Measurements from ENCODE around the gene CCDC8.
"Not testable (repeated sequence)": the region's sequence is repeated elsewhere in the genome, so short reads cannot be mapped to it uniquely, and the experiment has no call there.

Gene CCDC8

DNA sequence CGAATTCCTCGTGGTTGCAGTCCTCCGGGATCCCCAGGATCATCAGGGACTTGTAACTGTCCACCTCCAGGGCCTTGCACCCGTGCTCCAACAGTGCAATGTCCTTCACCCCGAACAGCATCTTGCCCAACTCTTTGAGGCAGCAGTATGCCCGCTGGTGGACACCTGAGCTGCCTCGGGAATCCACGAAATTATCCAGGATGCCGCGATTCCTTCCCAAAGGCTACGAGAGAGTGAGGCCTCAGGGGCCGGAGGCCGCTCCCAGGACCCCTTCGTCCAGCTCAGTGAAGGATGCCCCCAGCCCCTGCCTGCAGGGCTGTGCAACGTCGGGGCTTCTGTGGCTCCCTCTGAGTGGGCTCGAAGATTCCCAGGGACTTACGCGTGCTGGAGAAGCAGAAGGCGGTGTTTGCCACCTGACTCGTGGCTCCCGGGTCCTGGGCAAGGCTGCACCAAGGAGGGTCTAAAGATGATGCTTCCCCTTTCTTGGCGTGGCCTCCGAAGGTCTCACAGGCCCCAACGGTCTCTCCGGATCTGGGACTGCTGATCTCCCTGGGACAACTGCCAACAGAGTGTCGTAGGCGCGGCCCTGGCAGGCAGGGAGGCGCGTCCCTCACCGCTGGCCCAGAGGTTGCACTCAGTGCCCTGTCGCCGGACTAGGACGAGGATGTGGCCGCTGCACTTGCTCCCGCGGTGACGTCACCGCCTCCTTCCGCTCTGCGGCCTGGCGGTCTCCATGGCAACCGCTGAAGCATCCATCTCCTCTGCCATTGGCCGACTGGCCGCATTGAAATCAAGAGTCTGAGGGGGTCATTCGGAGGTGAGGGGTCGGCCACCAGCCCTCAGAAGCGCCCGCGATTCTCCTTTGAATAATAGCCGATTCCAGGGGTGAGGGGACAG lies 15.1 kb upstream of the CCDC8 start, which contains the start of gene PNMA8C:
Gene PNMA8C, minus strand, starts transcription at position 698 of the 897 bp plus-strand sequence. Its CDS starts 577 bp downstream, at position 121.
- DNase-seq = peak; percentile 12

DNA sequence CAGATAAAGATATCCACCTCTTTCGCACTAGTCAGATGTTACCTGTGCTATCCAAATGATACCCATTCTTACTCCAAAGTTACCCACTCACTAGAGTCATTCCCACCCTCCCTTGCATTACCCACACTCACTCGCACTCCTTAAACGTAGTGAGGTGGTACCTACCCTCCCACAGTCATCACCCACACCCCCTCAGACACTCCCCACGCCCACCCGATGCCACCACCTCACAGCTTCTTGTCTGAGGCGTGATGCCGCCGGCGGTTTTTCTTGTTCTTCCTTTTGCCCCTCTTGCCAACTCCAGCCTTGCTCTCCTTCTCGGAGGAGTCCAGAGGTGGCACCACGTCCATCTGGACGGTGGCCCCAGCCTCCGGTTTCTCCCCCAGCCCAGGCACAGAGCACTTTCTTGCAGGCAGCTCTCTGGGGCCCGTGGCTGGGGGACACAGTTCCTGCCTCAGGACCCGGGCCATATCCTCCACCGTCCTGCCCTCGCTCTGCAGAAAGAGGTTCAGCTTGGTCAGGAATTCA lies 14.2 kb upstream of the CCDC8 start:
- no peak for DNase-seq

DNA sequence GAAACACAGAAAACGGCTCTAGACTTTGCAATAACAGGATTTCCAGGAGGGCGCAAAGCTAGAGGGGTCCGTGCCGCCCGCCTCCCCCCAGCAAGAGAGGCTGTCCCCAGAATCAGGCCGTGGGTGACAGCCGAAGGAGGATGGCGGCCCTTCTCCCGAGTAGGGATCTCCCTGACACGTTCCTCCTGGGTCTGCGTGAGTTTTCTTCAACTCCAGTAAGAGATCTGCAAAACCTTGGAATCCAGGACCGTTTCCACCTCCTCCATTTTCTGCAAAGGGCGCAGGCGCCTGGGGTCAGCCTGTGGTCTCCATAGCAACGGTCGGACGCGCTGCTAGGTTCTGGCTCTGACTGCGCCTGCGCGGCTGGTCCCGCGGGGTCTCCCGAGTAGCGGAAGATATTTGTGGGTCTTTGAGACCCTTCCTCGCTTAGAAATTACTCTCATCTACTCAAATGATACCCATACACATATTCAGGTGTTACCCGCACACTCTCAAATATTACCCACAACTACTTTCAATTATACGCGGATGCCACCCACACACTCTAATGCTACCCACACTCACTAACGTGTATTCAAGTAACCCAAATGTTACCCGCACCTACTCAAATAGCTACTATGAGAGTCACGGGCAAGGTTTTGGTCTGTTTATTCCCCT lies 13.3 kb upstream of the CCDC8 start:
- DNase-seq = peak; percentile 39

DNA sequence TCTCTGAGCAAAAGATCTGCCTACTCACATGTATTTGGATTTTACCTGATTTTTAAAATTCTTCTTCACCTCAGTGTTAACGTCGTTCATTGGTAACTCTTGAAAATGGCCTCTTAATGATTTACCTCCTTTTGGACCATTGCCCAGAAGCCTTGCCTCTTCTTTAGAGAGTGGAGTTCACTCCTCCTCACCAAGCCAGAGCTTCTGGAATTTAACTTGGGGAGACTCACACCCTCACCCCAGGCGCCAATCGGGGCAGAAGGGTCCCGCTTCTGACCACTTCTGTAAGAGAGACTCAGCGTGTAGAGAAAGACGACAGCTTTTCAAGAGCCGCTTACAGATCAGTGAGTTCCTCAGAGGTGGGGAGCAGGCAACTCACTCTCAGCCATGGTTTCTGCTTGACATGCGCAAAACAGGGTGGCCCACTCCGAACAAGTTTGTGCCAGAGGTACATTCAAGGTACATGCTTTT lies 12.7 kb upstream of the CCDC8 start:
- no peak for DNase-seq

DNA sequence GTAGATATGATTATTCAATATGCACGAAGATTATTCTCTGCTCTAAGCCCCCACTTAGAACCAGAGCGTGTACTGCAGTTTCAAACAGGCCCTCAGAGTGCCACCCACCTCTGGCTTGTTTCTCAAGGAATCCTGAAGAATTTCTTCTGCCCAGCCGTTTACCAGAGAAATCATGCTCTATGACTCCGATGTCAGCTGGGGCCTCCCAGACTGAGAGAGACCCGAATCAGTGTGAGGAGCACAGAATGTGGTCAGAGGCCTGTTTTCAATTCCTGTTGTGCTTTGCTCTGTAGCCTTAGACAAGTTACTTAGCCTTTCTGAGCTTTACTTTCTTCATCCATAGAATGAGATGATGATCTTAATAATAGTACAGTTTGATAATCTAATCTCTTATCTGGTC lies 9.8 kb upstream of the CCDC8 start:
- DNase-seq = no peak

DNA sequence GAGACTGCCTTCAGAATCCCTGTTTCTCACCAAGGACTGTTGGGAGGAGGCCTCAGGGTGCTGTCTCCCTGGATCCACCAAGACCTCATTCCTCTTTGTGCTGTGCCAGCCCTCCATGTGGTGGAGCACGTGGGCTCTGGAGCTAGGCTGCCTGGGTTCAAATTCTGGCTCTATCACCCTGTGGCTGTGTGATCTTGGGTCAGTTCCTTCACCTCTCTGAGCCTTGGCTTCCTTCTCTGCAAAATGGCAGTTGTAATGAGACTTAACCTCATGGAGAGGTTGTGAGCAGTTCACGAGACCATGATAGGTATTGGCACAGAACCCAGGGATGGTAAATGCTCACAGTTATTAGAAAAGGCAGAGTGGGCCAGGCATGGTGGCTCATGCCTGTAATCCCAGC lies 9.0 kb upstream of the CCDC8 start:
- no peak for DNase-seq

DNA sequence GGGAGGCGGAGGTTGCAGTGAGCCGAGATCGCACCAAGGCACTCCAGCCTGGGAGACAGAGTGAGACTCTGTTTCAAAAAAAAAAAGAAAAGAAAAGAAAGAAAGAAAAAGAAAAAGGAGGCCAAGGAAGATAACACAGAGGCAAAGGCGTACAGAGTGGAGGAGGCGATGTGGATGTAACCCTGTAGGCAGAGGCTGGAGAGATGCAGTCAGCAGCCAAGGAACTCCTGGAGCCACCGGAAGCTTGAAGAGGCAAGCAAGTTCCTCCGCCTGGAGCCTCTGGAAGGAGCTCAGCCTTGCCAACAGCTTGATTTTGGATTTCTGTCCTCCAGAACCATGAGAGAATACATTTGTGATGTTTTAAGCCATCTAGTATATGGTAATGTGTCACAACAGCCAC lies 6.7 kb upstream of the CCDC8 start:
- no peak for DNase-seq

DNA sequence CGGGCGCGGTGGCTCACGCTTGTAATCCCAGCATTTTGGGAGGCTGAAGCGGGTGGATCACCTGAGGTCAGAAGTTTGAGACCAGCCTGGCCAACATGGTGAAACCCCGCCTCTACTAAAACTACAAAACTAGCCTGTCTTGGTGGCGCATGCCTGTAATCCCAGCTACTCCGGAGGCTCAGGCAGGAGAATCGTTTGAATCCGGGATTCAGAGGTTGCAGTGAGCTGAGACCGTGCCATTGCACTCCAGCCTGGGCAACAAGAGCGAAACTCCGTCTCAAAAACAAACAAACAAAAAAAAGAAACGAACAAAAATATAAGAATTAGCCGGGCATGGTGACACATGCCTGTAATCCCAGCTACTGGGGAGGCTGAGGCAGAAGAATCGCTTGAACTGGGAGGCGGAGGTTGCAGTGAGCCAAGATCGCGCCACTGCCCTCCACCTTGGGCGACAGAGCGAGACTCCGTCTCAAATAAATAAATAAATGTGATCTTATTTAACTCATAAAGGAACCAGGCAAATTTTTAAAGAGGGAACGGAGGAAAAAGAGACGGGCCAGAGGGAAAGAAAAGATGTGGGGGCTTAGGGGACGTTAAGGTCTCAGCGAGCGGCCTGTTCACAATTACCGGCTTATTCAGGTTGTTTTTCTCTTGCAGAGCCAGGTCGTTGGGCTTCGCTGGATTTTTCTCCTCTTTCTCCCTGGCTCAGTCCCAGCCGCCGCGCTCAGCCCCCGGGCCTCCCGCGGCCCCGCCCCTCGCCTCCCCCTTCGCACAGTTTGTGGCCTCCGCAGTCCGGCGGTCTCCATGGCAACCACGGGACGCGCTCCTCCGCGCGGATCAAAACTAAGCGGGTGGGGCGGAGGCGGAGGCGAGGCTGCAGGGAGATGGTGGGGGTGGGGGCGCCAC lies 2.7 kb upstream of the CCDC8 start:
- not testable (repeated sequence) for DNase-seq

DNA sequence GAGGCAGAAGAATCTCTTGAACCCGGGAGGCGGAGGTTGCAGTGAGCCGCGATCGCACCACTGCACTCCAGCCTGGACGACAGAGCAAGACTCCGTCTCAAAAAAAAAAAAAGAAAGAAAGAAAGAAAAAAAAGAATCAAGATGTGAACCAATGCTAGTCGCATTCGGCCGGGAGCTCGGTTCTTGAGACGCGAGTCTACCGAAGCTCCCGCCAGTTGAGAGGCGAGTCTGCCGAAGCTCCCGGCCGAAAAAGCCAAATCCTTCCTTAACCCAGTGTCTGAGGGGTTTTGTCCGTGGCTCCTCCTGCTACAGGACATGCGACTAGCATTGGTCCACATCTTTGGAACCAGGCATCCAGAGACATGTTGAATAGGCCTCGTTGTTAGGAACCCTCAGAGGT lies 1.5 kb upstream of the CCDC8 start:
- not testable (repeated sequence) for DNase-seq

DNA sequence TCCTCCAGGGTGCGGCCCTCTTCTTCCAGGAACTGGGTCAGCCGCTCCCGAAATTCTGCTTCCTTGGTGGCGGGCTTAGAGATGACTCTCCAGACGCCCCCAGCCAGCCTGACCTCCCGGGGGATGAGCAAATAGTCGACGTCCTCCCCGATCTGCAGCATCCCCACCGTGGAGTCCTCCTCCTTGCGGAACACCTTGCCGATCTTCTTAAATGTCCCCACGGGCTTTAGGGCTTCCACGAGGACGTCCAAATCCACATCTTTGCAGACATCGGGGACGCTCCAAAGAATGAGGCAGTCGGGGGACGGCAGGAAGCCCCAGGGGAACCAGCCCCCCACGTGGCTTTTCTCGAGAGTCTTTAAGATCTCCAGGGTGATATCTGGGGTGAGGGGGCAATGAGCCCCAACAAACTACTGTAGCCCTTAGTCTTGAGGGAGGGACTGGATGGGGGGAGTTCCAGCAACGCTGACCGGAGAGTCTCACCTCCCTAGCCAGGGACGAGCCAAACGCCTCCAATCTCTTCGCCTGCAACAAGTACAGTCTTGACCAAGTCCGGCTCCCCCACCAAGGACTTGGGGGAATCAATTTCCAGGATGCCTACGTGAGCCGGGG lies 608 bp downstream of the CCDC8 start:
- DNase-seq = no peak

DNA sequence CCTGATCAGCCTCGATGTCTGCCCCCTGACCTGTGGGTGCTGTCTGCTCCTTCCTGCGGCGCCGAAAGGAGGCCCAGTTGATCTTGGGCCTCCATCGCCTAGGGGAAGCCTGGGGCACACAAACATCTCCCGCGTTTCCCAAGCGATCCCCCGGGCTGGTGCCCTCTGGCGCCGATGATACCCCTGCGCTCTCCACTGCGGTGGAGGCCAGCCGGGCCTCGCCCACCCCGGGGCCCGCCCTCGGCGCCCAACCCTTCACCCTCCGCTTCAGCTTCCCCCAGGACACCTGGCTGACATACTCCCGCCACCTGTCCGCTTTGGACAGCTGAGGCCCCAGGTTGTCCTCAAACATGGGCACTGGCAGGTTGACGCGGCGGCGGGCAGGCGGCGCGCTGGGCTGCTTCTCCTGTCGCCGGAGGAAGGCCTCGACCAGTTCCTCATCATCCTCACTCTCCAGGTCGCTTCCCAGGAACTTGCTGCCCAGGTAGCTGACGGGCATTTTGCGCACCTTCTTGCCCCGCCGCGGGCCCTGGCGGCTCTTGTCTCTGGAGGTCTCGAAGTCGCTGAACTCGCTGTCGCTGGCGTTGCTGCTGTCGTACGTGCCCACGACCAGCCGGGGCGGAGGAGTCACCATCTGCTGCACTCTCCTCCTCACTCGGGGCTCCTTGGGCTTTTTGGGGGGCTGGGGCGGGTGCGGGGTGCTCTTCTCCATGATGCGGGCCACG lies 1.3 kb downstream of the CCDC8 start:
- DNase-seq = no peak

DNA sequence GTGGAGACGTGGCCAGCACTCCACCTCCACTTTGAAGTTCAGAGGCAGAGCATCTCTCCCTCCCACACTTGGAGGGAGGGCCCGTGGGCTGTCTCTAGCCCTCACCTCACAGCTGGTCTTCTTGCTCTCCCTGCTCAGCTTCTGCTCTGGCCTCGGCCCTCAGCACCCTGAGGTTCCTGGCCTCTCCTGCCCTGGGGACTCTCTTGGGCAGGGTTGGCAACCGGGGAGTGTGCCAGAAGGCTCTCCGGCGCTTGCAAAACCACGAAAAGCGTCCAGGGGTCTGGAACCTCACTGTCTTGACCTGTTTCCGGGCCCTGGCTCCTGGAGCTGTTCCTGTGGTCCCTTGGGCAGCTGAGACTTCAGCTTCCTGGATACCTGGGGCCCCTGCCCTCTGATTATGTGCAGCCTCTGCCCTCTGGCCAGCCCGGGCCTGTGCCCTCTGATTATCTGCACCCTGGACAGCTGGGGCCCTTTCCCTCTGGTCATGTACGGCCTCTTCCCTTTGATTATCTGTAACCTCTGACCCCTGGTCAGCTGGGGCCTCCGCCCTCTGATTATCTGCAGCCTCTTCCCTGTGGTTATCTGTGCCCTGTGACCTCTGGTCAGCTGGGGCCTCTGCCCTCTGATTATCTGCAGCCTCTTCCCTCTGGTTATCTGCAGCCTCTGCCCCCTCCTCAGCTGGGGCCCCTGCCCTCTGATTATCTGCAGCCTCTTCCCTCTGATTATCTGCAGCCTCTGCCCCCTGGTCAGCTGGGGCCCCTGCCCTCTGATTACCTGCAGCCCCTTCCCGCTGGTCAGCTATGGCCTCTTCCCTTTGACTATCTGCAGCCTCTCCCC lies 2.1 kb downstream of the CCDC8 start:
- DNase-seq = no peak

DNA sequence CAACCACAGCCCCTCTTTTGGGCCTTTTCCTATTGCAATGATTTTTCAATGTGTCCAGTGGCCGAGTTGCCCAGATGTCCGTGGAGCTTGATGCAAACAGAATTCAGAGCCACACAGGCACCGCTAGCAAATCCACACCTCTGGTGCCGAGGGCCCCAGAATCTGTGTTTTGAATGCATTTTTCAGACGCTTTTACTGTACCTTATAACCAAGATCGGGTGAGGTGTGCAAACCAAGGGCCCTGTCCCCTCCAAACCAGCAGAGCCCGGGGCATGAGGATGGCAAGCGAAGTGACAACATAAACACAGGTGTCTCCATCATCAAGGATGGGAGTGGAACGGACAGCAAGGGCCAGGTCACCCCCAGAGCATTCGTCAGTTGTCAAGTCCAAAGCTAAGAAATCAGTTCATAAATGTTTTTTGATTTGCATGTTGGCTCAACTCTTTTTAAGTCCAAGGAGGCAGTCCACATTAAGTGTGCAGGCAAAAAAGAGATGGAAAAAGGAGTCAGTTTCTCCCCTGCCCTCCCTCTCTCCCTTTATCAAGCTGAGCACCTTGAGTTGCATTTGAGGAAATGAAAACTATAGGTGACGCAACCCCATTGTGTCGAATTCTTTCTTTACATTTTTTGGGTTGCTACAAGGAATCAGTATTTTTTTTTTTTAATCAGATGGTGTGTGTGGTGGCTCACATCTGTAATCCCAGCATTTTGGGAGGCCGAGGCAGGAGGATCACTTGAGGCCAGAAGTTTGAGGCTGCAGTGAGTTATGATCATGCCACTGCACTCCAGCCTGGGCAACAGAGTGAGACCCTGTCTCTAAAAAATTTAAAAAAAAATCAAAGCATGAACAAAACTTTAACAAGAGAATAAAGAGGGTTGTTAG lies 2.9 kb downstream of the CCDC8 start:
- no peak for DNase-seq

DNA sequence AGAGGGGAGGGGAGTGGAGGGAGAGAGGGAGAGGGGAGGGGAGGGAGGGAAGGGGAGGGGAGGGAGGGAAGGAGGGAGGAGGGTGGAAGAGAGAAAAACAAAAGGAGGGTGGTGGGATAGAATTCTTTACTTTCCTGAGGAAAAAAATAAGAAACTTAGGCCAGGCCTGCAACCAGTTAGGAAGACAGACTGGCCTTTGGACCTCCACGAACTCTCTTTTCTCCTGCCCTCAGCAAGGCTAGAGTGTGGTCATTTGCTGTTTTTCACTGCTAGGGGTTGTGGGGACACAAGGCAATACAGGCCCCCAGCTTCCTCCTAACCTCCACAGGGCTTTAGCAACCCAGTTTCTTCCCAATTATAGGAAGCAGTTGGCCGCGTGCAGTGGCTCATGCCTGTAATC lies 4.2 kb downstream of the CCDC8 start:
- DNase-seq = no peak

DNA sequence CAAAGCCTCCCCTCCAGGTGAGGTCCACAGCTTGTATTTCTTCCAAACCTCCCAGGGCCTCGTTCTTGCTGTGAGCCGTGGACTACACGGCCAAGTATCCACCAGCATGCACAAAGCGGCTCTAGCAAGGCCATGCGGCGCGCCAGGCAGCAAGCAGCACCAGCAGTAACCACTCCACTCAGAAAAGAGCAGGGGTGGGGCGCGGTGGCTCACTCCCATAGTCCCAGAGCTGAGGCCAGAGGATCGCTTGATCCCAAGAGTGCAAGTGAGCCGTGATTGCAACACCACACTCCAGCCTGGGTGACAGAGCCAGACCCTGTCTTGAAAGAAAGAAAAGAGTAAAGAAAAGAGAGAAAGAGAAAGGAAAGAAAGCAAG lies 4.7 kb downstream of the CCDC8 start:
- DNase-seq = no peak

DNA sequence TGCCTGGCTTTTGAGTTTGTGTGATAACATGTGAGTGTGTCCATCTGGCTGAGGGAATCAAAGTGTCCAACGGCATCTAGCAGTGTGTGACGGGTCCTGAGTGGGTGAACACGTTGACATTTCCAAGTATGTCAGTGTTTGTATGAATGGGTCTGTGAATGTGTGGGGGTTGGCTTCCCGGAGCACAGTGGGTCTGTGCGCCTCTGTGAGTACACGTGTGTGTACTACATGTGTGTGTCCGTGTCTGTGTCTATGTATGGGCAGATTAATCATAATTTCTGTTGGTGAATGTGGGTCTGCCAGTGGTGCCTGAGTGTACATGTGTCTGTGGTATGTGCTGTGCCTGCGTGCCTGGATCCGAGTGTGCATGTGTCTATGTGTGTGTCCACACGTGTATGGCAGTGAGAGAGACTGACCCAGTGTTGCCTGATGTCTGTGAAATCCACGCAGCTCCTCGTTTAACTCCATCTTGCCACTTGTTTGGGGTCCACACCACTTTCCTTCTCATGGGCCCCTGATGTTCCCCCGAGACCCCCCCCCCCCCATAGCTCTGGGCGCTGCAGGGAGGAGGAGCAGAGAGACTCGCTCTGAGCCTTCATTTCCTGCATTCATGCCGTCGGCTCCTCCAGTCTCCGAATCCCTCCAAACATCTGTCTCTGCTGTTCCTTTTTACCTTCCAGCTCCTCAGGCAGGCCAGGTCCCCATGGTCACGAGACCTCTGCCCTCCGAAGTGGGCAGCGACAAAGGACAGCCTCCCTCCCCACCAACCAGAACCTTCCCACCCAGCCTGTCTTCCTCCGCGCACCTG lies 5.3 kb downstream of the CCDC8 start:
- DNase-seq = no peak

DNA sequence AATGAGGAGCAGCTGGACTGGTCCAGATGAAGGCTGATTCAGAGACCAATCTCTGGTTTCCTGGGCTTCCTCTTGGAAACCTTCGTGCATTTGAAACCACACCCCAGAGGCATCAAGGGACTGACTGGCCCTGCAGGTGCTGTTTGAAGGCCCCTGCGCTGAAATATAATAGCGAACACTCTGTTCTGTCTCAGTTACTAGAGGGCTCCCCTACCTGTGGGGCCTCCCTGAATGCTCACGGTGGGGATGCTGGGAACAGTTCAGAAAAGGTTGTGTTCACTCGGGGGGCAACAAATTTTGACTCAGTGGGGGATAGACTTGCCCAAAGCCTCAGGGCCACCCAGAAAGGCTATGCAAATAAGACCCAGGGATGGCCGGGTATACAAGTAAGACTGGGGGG lies 6.4 kb downstream of the CCDC8 start:
- no peak for DNase-seq

DNA sequence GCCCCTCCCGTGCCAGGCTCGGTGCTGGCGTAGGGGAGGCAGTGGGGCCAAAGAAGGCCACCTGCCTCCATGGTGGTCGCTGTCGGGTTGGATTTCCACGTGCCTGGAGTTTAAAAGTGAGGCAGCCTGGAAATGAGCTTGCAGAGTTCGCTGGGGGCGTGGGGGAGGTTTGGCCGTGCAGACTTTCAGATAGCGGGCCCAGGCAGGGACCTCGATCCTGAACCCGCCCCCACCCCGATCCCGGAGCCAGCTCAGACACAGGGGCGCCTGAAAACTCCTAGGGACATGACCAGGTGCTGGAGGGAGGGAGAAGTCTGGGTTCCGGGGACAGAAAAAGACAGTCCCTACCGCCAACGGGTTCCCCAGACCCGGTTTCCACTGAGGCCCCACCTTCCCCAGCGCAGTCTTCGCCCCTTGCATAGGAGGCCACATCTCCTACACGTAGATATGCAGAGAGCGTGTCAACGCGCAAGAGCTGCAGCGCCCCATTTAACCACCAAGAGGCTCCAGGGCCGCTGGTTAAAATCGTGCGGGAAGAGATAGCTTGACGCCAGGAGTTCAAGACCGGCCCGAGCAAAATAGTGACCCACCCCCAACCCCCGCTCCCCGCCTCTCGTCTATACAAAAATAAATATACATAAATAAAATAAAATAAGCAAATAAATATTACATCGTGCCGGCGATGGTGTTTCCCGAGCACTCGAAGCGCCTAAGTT lies 8.5 kb downstream of the CCDC8 start:
- DNase-seq = no peak
